A549 (cell line): ENCODE measurements around the gene NFATC3.

Experiments
- CTCF ChIP-seq: fragments of >200 bp; sonication (Bioruptor Twin); formaldehyde crosslinking; IDR thresholded peaks from 3 replicates; pipeline ENCODE4 v1.5.1; 2016
- FOSL2 ChIP-seq, 2 experiments: fragments of 450-650 bp in 1 of 2; fragments of >200 bp in 1 of 2; sonication (Bioruptor Twin) in 1 of 2; formaldehyde crosslinking; IDR thresholded peaks; 2 replicates each; pipeline versions ENCODE4 v1.5.0 to v1.6.1; 2016 to 2020; ENCODE audit warnings: mild to moderate bottlenecking in 1 of 2, moderate library complexity in 1 of 2
- POLR2A ChIP-seq: IDR thresholded peaks from 2 replicates; pipeline ENCODE4 v1.6.1; 2012; ENCODE audit warnings: mild to moderate bottlenecking, low read length
- SMC3 ChIP-seq: fragments of >200 bp; sonication (Bioruptor Twin); formaldehyde crosslinking; IDR thresholded peaks from 3 replicates; pipeline ENCODE4 v1.6.1; 2018; ENCODE audit warnings: inconsistent platforms

GRCh38 chr16:68242085-68242484 lies 156.9 kb downstream of the NFATC3 start:
- TF ChIP-seq POLR2A = no peak
- no peak for TF ChIP-seq CTCF
- TF ChIP-seq SMC3 = no peak
- TF ChIP-seq FOSL2 (IDR thresholded peaks at IDR 0.05) = no peak
- no peak for TF ChIP-seq FOSL2 (CRISPR knock-in tag; IDR thresholded peaks at IDR 0.05)
